Midbrain (tissue), 1 donor: ENCODE data around the gene SLC35B2.

Experiments
- DNase-seq: peaks from one replicate; lab custom pipeline; 2025; lab: John Stamatoyannopoulos, UW

The SLC35B2 gene

GRCh38 chr6:44267252-44267651 is 9.9 kb upstream of the SLC35B2 start:
- no peak for DNase-seq

GRCh38 chr6:44266347-44266746 is 9.0 kb upstream of the SLC35B2 start:
- DNase-seq, result no peak

GRCh38 chr6:44265722-44266233 is 8.4 kb upstream of the SLC35B2 start:
- DNase-seq, result no peak

GRCh38 chr6:44265007-44265721 is 7.8 kb upstream of the SLC35B2 start, which contains the start of gene NFKBIE:
Gene NFKBIE, minus strand, starts transcription at chr6:44265551. Its CDS starts 205 bp downstream, at chr6:44265346.
- peak; percentile 88 for DNase-seq

GRCh38 chr6:44264154-44265006 is 7.1 kb upstream of the SLC35B2 start:
- DNase-seq, result no peak

- DNase-seq, result no peak
These were observed 6.2 kb upstream of the SLC35B2 start for GRCh38 chr6:44263354-44264100.

GRCh38 chr6:44262467-44263353 is 5.4 kb upstream of the SLC35B2 start:
- DNase-seq, result no peak

GRCh38 chr6:44261581-44261980 is 4.3 kb upstream of the SLC35B2 start:
- no peak for DNase-seq

GRCh38 chr6:44260451-44261297 is 3.3 kb upstream of the SLC35B2 start:
- DNase-seq, result no peak

- no peak for DNase-seq
These were observed 2.7 kb upstream of the SLC35B2 start for GRCh38 chr6:44260011-44260410.

- no peak for DNase-seq
These were observed 1.6 kb upstream of the SLC35B2 start for GRCh38 chr6:44258921-44259320.

GRCh38 chr6:44258325-44258863 is 1.1 kb upstream of the SLC35B2 start:
- DNase-seq, result no peak

- no peak for DNase-seq
These were observed 511 bp upstream of the SLC35B2 start for GRCh38 chr6:44257753-44258324.

- no peak for DNase-seq
These were observed 628 bp downstream of the SLC35B2 start for GRCh38 chr6:44256775-44257024.

- no peak for DNase-seq
These were observed 1.2 kb downstream of the SLC35B2 start for GRCh38 chr6:44255871-44256774.

- no peak for DNase-seq
These were observed 2.1 kb downstream of the SLC35B2 start for GRCh38 chr6:44255105-44255808.

- DNase-seq, result no peak
These were observed 2.9 kb downstream of the SLC35B2 start for GRCh38 chr6:44254191-44255104.
